ENCODE data around the gene FGG. TPM values are rescaled to one million over a fixed set of nuclear protein-coding genes. Genes with fewer than 3 reads are reported as not detected.

Gene FGG
- total RNA-seq, 4 donors from 2014 or later = not detected

DNA sequence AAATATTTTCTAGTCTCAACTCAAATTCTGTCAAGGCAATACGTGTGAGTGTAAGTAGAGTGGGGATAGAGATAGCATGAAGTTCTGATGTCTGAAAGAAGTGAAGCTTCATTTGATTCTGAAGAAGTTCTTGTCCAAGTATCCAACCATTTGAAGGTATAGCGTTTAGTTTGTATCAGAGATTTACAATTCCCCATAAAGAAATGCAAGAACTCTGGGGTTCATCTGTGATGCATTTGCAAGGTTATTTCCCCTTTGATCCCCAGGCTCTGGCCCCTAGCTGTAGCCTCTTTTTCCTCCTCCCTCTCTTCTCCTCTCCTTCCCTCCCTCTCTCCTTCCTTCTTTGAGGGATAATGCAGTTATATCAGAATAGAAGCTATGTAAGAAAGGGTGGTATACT is 29.7 kb downstream of the FGG start:
- Histone ChIP-seq H3K4me1 (no peaks in the 10 kb centered on the region), H3K4me3 (replicated peaks in 1 of 3) (no peak overlapping the region), H3K9me3 (no peaks in the 10 kb centered on the region), H3K36me3 (no peaks in the 10 kb centered on the region), H3K27ac (no peak overlapping the region), H3K27me3 (no peaks in the 10 kb centered on the region)
- 65 to 74% methylated on average over 2 of the region's 2 CpGs for WGBS, 2 donors
- no peak for DNase-seq
- intact Hi-C loops (cut with DNase I) = no loop called here
- TF ChIP-seq, protein P1, sequence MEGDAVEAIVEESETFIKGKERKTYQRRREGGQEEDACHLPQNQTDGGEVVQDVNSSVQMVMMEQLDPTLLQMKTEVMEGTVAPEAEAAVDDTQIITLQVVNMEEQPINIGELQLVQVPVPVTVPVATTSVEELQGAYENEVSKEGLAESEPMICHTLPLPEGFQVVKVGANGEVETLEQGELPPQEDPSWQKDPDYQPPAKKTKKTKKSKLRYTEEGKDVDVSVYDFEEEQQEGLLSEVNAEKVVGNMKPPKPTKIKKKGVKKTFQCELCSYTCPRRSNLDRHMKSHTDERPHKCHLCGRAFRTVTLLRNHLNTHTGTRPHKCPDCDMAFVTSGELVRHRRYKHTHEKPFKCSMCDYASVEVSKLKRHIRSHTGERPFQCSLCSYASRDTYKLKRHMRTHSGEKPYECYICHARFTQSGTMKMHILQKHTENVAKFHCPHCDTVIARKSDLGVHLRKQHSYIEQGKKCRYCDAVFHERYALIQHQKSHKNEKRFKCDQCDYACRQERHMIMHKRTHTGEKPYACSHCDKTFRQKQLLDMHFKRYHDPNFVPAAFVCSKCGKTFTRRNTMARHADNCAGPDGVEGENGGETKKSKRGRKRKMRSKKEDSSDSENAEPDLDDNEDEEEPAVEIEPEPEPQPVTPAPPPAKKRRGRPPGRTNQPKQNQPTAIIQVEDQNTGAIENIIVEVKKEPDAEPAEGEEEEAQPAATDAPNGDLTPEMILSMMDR (IDR thresholded peaks at IDR 0.05) = no peak
- TF ChIP-seq POLR2A (IDR thresholded peaks at IDR 0.05) = no peak

DNA sequence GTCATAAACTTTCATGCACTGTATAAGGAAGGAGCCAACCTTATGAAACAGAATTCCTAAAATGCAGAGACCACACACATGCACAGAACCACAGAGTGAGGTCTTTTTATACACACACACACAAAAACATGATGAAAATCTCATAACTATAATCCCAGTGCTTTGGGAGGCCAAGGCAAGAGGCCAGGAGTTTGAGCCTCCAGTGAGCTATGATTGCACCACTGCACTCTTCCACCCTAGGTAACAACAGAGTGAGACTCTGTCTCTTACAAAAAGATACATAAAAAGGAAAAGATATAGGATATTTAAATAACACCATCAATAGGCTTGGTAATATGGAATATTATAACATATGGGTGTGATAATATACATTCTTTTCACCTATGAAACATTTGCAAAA is 32.5 kb downstream of the FGG start:
- TF ChIP-seq, protein P1 (IDR thresholded peaks at IDR 0.05) = no peak
- no peak for TF ChIP-seq POLR2A (IDR thresholded peaks at IDR 0.05)
- Histone ChIP-seq H3K4me3 (replicated peaks in 1 of 3) (no peak overlapping the region), H3K9me3 (no peaks in the 10 kb centered on the region), H3K27ac (no peak overlapping the region), H3K36me3 (no peaks in the 10 kb centered on the region), H3K27me3 (no peaks in the 10 kb centered on the region), H3K4me1 (no peaks in the 10 kb centered on the region)
- DNase-seq = no peak
- intact Hi-C loops (cut with DNase I) = no loop called here

DNA sequence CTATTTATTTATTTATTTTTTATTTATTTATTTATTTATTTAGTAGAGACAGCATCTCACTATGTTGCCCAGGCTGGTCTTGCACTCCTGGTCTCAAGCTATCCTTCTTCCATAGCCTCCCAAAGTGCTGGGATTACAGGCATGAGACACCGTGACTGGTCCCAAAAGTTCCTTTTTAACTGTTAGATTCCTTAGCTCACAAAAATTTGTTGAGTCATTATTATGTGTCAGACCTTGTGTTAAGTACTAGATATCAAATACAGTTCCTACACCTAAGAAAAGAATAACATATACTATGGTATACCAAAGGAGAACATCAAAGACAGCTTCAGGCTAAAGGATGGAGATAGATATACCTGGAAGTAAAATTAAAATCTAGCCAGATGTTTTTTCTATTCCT is 33.5 kb downstream of the FGG start:
- Histone ChIP-seq H3K4me3 (replicated peaks in 1 of 3) (no peak overlapping the region), H3K9me3 (no peaks in the 10 kb centered on the region), H3K27ac (no peak overlapping the region), H3K4me1 (no peaks in the 10 kb centered on the region), H3K36me3 (no peaks in the 10 kb centered on the region), H3K27me3 (no peaks in the 10 kb centered on the region)
- 82 to 85% methylated on average over 1 of the region's 1 CpG for WGBS, 2 donors
- TF ChIP-seq, protein P1 (IDR thresholded peaks at IDR 0.05) = no peak
- TF ChIP-seq POLR2A (IDR thresholded peaks at IDR 0.05) = no peak
- intact Hi-C loops (cut with DNase I) = no loop called here
- no peak for DNase-seq

DNA sequence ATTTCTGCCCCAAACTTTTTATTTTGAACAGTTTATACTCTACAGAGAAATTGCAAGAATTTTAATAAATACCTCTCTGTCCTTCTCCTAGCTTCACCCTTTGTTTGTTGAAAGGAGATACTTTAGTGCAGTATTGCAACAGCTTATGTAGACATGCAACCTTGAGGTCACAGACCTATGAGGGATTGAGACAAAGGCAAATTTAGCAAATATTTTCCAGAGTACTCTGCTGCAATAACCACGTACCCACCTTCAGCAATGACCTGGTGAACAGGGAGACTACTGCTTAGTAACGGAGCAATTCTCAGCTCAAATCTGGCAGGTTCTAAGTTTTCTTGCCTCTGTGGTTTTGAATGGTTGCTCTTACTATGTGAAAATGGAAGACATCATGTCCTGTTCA is 35.1 kb downstream of the FGG start:
- DNase-seq = no peak
- intact Hi-C loops (cut with DNase I) = no loop called here
- no peak overlapping the region for H3K27ac ChIP-seq
- no peaks in the 10 kb centered on the region for H3K27me3 ChIP-seq
- H3K4me1 ChIP-seq = no peaks in the 10 kb centered on the region
- H3K36me3 ChIP-seq = no peaks in the 10 kb centered on the region
- no peaks in the 10 kb centered on the region for H3K9me3 ChIP-seq
- no peak for TF ChIP-seq POLR2A (IDR thresholded peaks at IDR 0.05)
- TF ChIP-seq, protein P1 (IDR thresholded peaks at IDR 0.05) = no peak
- 82 to 84% methylated on average over 2 of the region's 2 CpGs for WGBS, 2 donors
- no peak overlapping the region for H3K4me3 ChIP-seq (replicated peaks in 1 of 3)

DNA sequence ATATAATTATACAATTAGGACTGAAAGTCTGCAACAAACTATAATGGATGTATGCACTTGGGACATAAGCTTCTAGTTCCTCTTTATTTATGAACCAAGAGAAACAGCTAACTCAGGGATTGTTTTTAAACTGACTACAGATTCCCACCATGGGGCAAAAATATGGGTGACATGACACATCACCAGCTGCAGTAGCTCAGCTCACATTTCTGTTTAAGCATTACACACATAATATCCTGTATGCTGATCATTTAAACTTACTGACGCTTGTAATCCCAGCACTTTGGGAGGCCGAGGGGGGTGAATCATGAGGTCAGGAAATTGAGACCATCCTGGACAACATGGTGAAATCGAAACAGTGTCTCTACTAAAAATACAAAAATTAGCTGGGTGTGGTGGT is 38.1 kb downstream of the FGG start:
- H3K27ac ChIP-seq = no peak overlapping the region
- no peak for DNase-seq
- no peaks in the 10 kb centered on the region for H3K27me3 ChIP-seq
- intact Hi-C loops (cut with DNase I) = no loop called here
- H3K4me3 ChIP-seq (replicated peaks in 1 of 3) = no peak overlapping the region
- no peaks in the 10 kb centered on the region for H3K36me3 ChIP-seq
- H3K4me1 ChIP-seq = no peaks in the 10 kb centered on the region
- H3K9me3 ChIP-seq = no peaks in the 10 kb centered on the region
- no peak for TF ChIP-seq POLR2A (IDR thresholded peaks at IDR 0.05)
- TF ChIP-seq, protein P1 (IDR thresholded peaks at IDR 0.05) = no peak
- 80 to 87% methylated on average over 3 of the region's 3 CpGs for WGBS, 2 donors
